ENCODE measurements around the gene LARGE1. TPM values are rescaled to one million over a fixed set of nuclear protein-coding genes. Genes with fewer than 3 reads are reported as not detected.
"Not testable (repeated sequence)": the region's sequence is repeated elsewhere in the genome, so short reads cannot be mapped to it uniquely, and the experiment has no call there.

LARGE1 gene
- total RNA-seq, 2 donors from 2014 or later, result 29.5 to 42.1 TPM

DNA sequence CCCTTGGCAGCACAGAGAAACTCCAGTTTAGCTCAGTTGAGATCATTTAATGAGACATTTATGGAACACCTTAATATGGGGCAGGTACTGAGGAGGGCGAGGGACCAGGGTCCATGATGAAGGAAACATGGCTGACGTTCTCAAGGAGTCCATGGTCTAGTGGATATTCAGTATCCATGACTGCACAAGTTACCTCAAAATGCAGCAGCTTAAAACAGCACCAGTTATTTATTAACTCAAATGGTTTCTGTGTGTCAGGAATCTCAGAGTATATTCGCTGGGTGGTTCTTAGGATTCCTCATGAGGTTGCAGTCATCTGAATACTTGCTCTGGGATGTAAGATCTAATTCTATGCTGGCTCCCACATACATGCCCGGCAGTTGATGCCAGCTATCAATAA, 346.8 kb downstream of the LARGE1 start:
- H3K9me3 ChIP-seq, result no peaks in the 10 kb centered on the region
- TF ChIP-seq, protein P1, sequence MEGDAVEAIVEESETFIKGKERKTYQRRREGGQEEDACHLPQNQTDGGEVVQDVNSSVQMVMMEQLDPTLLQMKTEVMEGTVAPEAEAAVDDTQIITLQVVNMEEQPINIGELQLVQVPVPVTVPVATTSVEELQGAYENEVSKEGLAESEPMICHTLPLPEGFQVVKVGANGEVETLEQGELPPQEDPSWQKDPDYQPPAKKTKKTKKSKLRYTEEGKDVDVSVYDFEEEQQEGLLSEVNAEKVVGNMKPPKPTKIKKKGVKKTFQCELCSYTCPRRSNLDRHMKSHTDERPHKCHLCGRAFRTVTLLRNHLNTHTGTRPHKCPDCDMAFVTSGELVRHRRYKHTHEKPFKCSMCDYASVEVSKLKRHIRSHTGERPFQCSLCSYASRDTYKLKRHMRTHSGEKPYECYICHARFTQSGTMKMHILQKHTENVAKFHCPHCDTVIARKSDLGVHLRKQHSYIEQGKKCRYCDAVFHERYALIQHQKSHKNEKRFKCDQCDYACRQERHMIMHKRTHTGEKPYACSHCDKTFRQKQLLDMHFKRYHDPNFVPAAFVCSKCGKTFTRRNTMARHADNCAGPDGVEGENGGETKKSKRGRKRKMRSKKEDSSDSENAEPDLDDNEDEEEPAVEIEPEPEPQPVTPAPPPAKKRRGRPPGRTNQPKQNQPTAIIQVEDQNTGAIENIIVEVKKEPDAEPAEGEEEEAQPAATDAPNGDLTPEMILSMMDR (IDR thresholded peaks at IDR 0.05), result no peak
- H3K36me3 ChIP-seq, result no peaks in the 10 kb centered on the region
- no peaks in the 10 kb centered on the region for H3K27me3 ChIP-seq (replicated peaks; ENCODE audit: insufficient read depth)
- no peak overlapping the region for H3K4me3 ChIP-seq
- H3K27ac ChIP-seq, result no peak overlapping the region
- H3K4me1 ChIP-seq (ENCODE audit: control insufficient read depth in 1 of 2, low read depth in 2 of 2), result no peaks in the 10 kb centered on the region
- no peak for DNase-seq (ENCODE audit: low spot score)
- ATAC-seq (ENCODE audit: insufficient number of reproducible peaks, low FRiP score, low read depth), result no peak

DNA sequence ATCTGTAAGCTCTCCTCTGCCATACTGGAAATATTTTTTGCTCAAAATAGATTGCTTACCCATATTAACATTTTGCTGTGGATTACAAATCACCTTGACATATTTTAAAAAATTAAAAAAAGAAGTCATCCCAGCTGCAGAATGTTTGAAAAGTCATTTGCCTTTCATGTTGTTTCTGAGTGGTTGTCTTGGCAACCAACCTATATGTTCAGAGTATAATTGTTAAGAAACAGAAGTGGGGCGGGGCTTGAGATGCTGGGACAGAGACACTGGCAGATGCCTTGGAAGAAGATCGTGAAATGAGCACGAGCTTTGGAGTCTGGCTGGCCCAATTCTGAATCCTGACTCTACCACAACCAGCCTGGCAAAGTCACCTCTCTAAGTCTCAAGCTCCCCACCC, 348.2 kb downstream of the LARGE1 start:
- Histone ChIP-seq H3K36me3 (no peaks in the 10 kb centered on the region), H3K4me1 (ENCODE audit: control insufficient read depth in 1 of 2, low read depth in 2 of 2) (no peaks in the 10 kb centered on the region), H3K9me3 (no peaks in the 10 kb centered on the region), H3K27me3 (replicated peaks; ENCODE audit: insufficient read depth) (no peaks in the 10 kb centered on the region), H3K4me3 (no peak overlapping the region), H3K27ac (no peak overlapping the region)
- TF ChIP-seq, protein P1 (IDR thresholded peaks at IDR 0.05), result no peak
- ATAC-seq (ENCODE audit: insufficient number of reproducible peaks, low FRiP score, low read depth) (no peak), DNase-seq (ENCODE audit: low spot score) (no peak)

DNA sequence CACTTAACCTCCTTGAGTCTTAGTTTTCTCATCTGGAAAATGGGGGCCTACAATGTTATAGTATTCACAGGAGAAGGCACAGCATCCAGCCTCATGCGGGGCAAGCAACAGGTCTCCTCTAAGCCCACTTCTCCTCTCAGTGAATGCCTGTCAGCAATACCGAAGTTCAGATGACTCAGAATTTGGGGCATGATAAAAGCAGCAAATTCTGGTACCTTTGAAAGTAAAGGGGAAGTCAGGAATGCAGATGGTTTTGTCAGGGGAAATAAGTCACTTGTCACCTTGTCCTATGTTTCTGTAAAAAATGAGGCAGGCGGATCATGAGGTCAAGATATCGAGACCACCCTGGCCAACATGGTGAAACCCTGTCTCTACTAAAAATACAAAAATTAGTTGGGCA, 350.2 kb downstream of the LARGE1 start:
- Histone ChIP-seq H3K4me1 (ENCODE audit: control insufficient read depth in 1 of 2, low read depth in 2 of 2) (no peaks in the 10 kb centered on the region), H3K9me3 (no peaks in the 10 kb centered on the region), H3K36me3 (no peaks in the 10 kb centered on the region), H3K4me3 (no peak overlapping the region), H3K27ac (no peak overlapping the region), H3K27me3 (replicated peaks; ENCODE audit: insufficient read depth) (no peaks in the 10 kb centered on the region)
- TF ChIP-seq, protein P1 (IDR thresholded peaks at IDR 0.05), result no peak
- ATAC-seq (ENCODE audit: insufficient number of reproducible peaks, low FRiP score, low read depth) (no peak), DNase-seq (ENCODE audit: low spot score) (no peak)

DNA sequence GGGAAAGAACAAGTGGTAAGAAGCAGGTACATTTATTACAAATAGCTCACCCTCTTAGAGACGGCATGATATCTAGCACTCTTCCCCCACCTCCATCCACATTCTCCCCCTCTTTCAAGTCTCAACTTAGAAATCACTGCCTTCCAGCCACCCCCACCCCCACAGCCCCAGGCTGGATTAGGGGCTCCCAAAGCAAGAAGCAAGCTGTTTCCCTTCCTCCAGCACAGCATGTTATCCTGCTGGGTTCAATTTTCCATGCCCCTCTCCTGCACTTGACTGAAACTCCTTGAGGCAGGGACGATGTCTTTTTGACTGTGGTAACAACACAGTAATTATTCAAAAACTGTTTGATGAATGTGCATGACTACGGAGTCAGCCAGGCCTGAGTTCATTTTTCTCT, 350.7 kb downstream of the LARGE1 start:
- H3K4me3 ChIP-seq, result no peak overlapping the region
- no peak overlapping the region for H3K27ac ChIP-seq
- H3K36me3 ChIP-seq, result no peaks in the 10 kb centered on the region

DNA sequence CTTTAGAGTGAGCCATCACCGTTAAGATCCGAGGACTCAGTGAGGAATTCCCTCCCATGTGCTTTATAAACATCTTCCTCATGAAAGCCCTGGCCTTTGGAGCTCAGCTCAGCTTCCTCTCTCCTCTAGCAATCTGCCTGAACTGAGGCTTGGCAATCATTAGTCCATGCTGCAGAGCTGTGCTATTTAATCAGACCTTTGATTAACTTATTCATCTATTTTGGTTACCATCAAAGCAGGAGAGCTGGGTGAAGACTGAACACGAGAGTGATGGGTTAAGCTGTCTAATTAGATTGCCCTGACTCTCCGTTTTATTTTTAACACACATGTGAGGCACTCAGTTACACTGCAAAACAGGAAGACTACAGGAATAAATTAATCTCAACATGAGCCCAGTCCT, 351.3 kb downstream of the LARGE1 start:
- no peaks in the 10 kb centered on the region for H3K27me3 ChIP-seq (replicated peaks; ENCODE audit: insufficient read depth)
- no peaks in the 10 kb centered on the region for H3K36me3 ChIP-seq
- H3K4me1 ChIP-seq (ENCODE audit: control insufficient read depth in 1 of 2, low read depth in 2 of 2), result no peaks in the 10 kb centered on the region
- TF ChIP-seq, protein P1 (IDR thresholded peaks at IDR 0.05), result no peak
- DNase-seq (ENCODE audit: low spot score) (no peak), ATAC-seq (ENCODE audit: insufficient number of reproducible peaks, low FRiP score, low read depth) (no peak)
- H3K4me3 ChIP-seq, result no peak overlapping the region
- no peaks in the 10 kb centered on the region for H3K9me3 ChIP-seq
- no peak overlapping the region for H3K27ac ChIP-seq

More for the DNA sequence above, 350.7 kb downstream of the LARGE1 start:
- DNase-seq (ENCODE audit: low spot score), result no peak
- TF ChIP-seq, protein P1 (IDR thresholded peaks at IDR 0.05), result no peak
- no peaks in the 10 kb centered on the region for H3K9me3 ChIP-seq
- no peaks in the 10 kb centered on the region for H3K27me3 ChIP-seq (replicated peaks; ENCODE audit: insufficient read depth)
- no peak for ATAC-seq (ENCODE audit: insufficient number of reproducible peaks, low FRiP score, low read depth)
- no peaks in the 10 kb centered on the region for H3K4me1 ChIP-seq (ENCODE audit: control insufficient read depth in 1 of 2, low read depth in 2 of 2)

DNA sequence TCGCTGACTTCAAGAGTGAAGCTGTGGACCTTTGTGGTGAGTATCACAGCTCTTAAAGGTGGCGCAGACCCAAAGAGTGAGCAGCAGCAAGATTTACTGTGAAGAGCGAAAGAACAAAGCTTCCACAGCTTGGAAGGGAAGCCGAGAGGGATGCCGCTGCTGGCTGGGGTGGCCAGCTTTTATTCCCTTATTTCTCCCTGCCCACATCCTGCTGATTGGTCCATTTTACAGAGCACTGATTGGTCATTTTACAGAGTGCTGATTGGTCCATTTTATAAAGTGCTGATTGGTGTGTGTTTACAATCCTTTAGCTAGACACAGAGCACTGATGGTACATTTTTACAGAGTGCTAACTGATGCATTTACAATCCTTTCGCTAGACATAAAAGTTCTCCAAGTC, 353.8 kb downstream of the LARGE1 start:
- not testable (repeated sequence) for DNase-seq (ENCODE audit: low spot score); ATAC-seq (ENCODE audit: insufficient number of reproducible peaks, low FRiP score, low read depth)

More for the DNA sequence above, 353.8 kb downstream of the LARGE1 start:
- H3K4me1 ChIP-seq (ENCODE audit: control insufficient read depth in 1 of 2, low read depth in 2 of 2); H3K4me3 ChIP-seq; H3K27ac ChIP-seq; H3K9me3 ChIP-seq; H3K36me3 ChIP-seq; H3K27me3 ChIP-seq (replicated peaks; ENCODE audit: insufficient read depth): not testable (repeated sequence)
